Caco-2 (cell line): ENCODE measurements around the gene AGPAT2. TPM values are rescaled to one million over a fixed set of nuclear protein-coding genes. Genes with fewer than 3 reads are reported as not detected.

Experiments used
- BruUV-seq: library from RNA; stranded (reverse); fragments of 400-500 nt; replicated peaks from 2 replicates; lab custom pipeline; 2021; lab: Mats Ljungman, UMichigan
- CTCF ChIA-PET: fragments of 300-600 bp; sonication (Branson Sonifier 250); formaldehyde crosslinking; loops from one replicate; lab custom pipeline; 2022; ENCODE audit warnings: antibody characterized with exemption; lab: Charles Lee
- POLR2A ChIA-PET: fragments of 300-600 bp; sonication (Branson Sonifier 250); formaldehyde crosslinking; loops from one replicate; lab custom pipeline; 2022; ENCODE audit warnings: antibody characterized with exemption; lab: Charles Lee
- DNase-seq, 2 experiments: peaks; one replicate each; pipeline versions ENCODE4 v3.0.0 to v3.0.0-alpha.2; 2020 to 2022
- H3K27me3 ChIP-seq: replicated peaks from 2 replicates; pipeline ENCODE4 v1.6.0; 2011; ENCODE audit warnings: low read length; ENCODE audit not compliant: control insufficient read depth, insufficient read depth
- H3K36me3 ChIP-seq: 2 replicates; pipeline ENCODE4 v1.5.1; 2011; ENCODE audit warnings: low read length; ENCODE audit not compliant: control insufficient read depth, insufficient read depth
- H3K4me1 ChIP-seq: fragments of 250-450 bp; sonication (Bioruptor Pico); 2 replicates; pipeline ENCODE4 v1.5.1; 2020; ENCODE audit warnings: mild to moderate bottlenecking
- H3K4me3 ChIP-seq: 2 replicates; pipeline ENCODE4 v1.5.1; 2011; ENCODE audit warnings: low read depth, mild to moderate bottlenecking, control low read depth, low read length
- H3K9me3 ChIP-seq: fragments of 250-450 bp; sonication (Bioruptor Pico); 2 replicates; pipeline ENCODE4 v1.5.1; 2020; ENCODE audit warnings: mild to moderate bottlenecking, moderate library complexity
- H3K27ac Mint-ChIP-seq: one replicate; pipeline ENCODE4 v1.8.0; 2022; ENCODE audit warnings: mixed read lengths; ENCODE audit not compliant: unreplicated experiment
- H3K27me3 Mint-ChIP-seq: one replicate; pipeline ENCODE4 v1.8.0; 2022; ENCODE audit warnings: mixed read lengths; ENCODE audit not compliant: insufficient read depth, unreplicated experiment
- H3K36me3 Mint-ChIP-seq: one replicate; pipeline ENCODE4 v1.8.0; 2022; ENCODE audit warnings: mild to moderate bottlenecking, mixed read lengths; ENCODE audit not compliant: insufficient read depth, unreplicated experiment
- H3K4me1 Mint-ChIP-seq: one replicate; pipeline ENCODE4 v1.8.0; 2022; ENCODE audit warnings: low read depth, mixed read lengths; ENCODE audit not compliant: unreplicated experiment
- H3K4me3 Mint-ChIP-seq: one replicate; pipeline ENCODE4 v1.8.0; 2022; ENCODE audit warnings: mild to moderate bottlenecking, moderate library complexity, mixed read lengths; ENCODE audit not compliant: unreplicated experiment
- H3K9me3 Mint-ChIP-seq: one replicate; pipeline ENCODE4 v1.8.0; 2022; ENCODE audit warnings: mixed read lengths; ENCODE audit not compliant: unreplicated experiment
- intact Hi-C: fragments of 100-400 bp; cut with micrococcal nuclease; formaldehyde crosslinking; loops from one replicate; pipeline ENCODE4 v1.10.0; 2022; ENCODE audit not compliant: unreplicated experiment
- total RNA-seq: library from RNA; stranded (reverse); gene quantifications from 2 replicates; pipeline ENCODE4 v1.2.3, GENCODE V29; 2022
- TF ChIP-seq, protein P1 (sequence below), 2 experiments: fragments of 200-600 bp in 1 of 2; IDR thresholded peaks; 1 replicate in 1 of 2; 2 replicates in 1 of 2; pipeline versions ENCODE4 v1.5.1 to v1.8.0; 2011 to 2022; ENCODE audit warnings: antibody characterized with exemption in 1 of 2, control low read depth in 1 of 2, inconsistent platforms in 1 of 2, low read depth in 1 of 2, low read length in 1 of 2, mild to moderate bottlenecking in 1 of 2, moderate library complexity in 1 of 2; ENCODE audit not compliant: insufficient read depth in 1 of 2, severe bottlenecking in 1 of 2, unreplicated experiment in 1 of 2

Gene AGPAT2
- total RNA-seq, 1 experiment from 2014 or later = 68.7 TPM

DNA sequence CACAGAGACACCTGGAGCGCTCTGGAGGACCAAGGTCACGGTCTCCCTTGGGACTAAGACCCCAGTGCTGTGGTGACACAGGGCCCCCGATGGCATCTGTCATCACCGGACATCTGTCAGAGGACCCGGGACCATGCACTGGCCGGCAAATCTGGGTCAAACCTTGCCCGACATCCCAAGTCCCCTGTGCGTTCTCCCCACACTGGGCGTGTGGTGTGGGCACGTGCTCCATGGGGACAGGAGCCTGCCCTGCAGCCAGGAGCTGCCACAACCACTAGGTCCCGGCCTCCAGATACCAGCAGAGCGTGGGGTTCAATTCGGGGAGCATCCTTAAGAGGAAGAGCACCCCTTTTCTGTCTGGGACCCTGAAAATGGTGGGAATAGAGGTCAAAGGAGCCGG is 3.5 kb downstream of the AGPAT2 start:
- DNase-seq = no peak
- Histone ChIP-seq H3K4me3 (no peak overlapping the region), H3K27me3 (no peaks in the 10 kb centered on the region), H3K9me3 (no peaks in the 10 kb centered on the region), H3K36me3 (no peaks in the 10 kb centered on the region), H3K4me1 (peaks cover 30% of the 10 kb centered on the region)
- H3K4me1 Mint-ChIP-seq = no peaks in the 10 kb centered on the region
- no peaks in the 10 kb centered on the region for H3K9me3 Mint-ChIP-seq
- no peaks in the 10 kb centered on the region for H3K27me3 Mint-ChIP-seq
- CTCF ChIA-PET = interaction anchor here (0.6 to 1.6 kb wide), 2 partner anchors 10 to 134 kb away, joined by 3 to 5 read pairs; no protein-coding TSS in a partner anchor
- H3K36me3 Mint-ChIP-seq = no peaks in the 10 kb centered on the region
- H3K27ac Mint-ChIP-seq = no peak overlapping the region
- H3K4me3 Mint-ChIP-seq = no peak overlapping the region
- no TSS peak for BruUV-seq
- TF ChIP-seq, protein P1, sequence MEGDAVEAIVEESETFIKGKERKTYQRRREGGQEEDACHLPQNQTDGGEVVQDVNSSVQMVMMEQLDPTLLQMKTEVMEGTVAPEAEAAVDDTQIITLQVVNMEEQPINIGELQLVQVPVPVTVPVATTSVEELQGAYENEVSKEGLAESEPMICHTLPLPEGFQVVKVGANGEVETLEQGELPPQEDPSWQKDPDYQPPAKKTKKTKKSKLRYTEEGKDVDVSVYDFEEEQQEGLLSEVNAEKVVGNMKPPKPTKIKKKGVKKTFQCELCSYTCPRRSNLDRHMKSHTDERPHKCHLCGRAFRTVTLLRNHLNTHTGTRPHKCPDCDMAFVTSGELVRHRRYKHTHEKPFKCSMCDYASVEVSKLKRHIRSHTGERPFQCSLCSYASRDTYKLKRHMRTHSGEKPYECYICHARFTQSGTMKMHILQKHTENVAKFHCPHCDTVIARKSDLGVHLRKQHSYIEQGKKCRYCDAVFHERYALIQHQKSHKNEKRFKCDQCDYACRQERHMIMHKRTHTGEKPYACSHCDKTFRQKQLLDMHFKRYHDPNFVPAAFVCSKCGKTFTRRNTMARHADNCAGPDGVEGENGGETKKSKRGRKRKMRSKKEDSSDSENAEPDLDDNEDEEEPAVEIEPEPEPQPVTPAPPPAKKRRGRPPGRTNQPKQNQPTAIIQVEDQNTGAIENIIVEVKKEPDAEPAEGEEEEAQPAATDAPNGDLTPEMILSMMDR (IDR thresholded peaks at IDR 0.05; ENCODE audit: insufficient read depth in 1 of 2, low read depth in 1 of 2, low read length in 1 of 2, severe bottlenecking in 1 of 2, unreplicated experiment in 1 of 2) = no peak
- POLR2A ChIA-PET = no interaction called here
- intact Hi-C loops = no loop called here

DNA sequence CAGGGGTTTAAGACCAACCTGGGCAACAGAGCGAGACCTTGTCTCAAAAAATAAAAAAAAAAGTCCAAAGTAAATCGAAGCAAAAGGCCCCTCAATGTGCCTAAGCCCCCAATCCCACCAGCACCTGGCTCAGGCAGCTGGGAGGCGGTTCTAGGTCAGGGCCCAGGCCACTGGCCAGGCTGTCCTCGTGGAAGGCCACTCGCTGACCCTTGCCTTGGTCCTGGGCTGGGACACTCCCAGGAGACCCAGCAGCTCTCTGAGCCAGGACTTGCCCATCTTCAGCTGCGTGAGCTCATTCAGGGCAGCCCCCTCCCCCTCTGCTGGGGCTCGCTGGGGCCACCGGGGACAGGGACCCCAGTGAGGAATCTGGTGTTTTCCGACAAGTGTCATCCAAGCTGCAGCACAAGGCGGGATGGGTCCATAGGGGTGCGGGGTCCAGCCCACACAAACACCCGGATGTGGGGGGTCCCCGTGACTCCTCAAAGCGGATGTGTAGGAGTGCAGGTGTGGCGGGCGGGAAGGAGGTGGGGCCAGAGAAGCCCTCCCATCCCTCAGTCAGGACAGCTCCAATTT is 4.0 kb downstream of the AGPAT2 start:
- no peak overlapping the region for H3K4me3 ChIP-seq
- intact Hi-C loops = no loop called here
- H3K27me3 Mint-ChIP-seq = no peaks in the 10 kb centered on the region
- H3K9me3 ChIP-seq = no peaks in the 10 kb centered on the region
- no peaks in the 10 kb centered on the region for H3K9me3 Mint-ChIP-seq
- H3K4me1 ChIP-seq = peaks cover 30% of the 10 kb centered on the region
- ChIA-PET CTCF (interaction anchor here (0.6 to 1.6 kb wide), 2 partner anchors 10 to 134 kb away, joined by 3 to 5 read pairs; no protein-coding TSS in a partner anchor), POLR2A (no interaction called here)
- no peaks in the 10 kb centered on the region for H3K36me3 ChIP-seq
- H3K27ac Mint-ChIP-seq = no peak overlapping the region
- no peaks in the 10 kb centered on the region for H3K36me3 Mint-ChIP-seq
- DNase-seq = no peak
- no peak overlapping the region for H3K4me3 Mint-ChIP-seq
- TF ChIP-seq, protein P1 (IDR thresholded peaks at IDR 0.05; ENCODE audit: insufficient read depth in 1 of 2, low read depth in 1 of 2, low read length in 1 of 2, severe bottlenecking in 1 of 2, unreplicated experiment in 1 of 2) = no peak
- no peaks in the 10 kb centered on the region for H3K27me3 ChIP-seq
- no TSS peak for BruUV-seq
- H3K4me1 Mint-ChIP-seq = no peaks in the 10 kb centered on the region

DNA sequence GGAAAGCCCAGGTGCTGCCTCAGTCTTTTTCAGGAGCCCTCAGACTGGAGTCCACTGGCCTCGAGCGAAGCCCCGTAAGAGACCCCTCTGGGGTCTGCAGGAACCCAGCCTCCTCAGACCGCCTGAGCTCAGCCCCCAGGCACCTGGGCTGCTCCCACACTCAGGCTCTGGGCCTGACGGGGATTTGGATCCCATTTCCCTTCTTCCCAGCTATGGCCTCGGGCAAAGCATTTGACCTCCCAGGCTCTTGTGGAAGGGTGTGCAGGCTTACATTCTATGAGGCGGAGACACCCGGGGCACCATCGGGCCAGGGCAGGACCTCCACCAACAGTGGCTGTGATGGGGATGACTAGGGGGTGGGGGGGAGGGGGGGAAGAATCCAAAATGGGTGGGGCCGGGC is 4.5 kb downstream of the AGPAT2 start:
- H3K9me3 ChIP-seq = no peaks in the 10 kb centered on the region
- H3K4me1 Mint-ChIP-seq = no peaks in the 10 kb centered on the region
- H3K9me3 Mint-ChIP-seq = no peaks in the 10 kb centered on the region
- DNase-seq = no peak
- H3K36me3 Mint-ChIP-seq = no peaks in the 10 kb centered on the region
- intact Hi-C loops = no loop called here
- H3K4me1 ChIP-seq = peaks cover 24% of the 10 kb centered on the region
- no peak overlapping the region for H3K4me3 Mint-ChIP-seq
- no peak overlapping the region for H3K27ac Mint-ChIP-seq
- BruUV-seq = no TSS peak
- CTCF ChIA-PET = interaction anchor here (1.6 kb wide), 1 partner anchor 11 kb away, joined by 5 read pairs; no protein-coding TSS in a partner anchor
- H3K36me3 ChIP-seq = no peaks in the 10 kb centered on the region
- no peaks in the 10 kb centered on the region for H3K27me3 Mint-ChIP-seq
- H3K27me3 ChIP-seq = no peaks in the 10 kb centered on the region
- POLR2A ChIA-PET = no interaction called here
- TF ChIP-seq, protein P1 (IDR thresholded peaks at IDR 0.05; ENCODE audit: insufficient read depth in 1 of 2, low read depth in 1 of 2, low read length in 1 of 2, severe bottlenecking in 1 of 2, unreplicated experiment in 1 of 2) = no peak
- H3K4me3 ChIP-seq = no peak overlapping the region
